ENCODE measurements around the gene THEMIS.

GRCh38 chr6:127842562-127842961 is 58.3 kb downstream of the THEMIS start:
- TF ChIP-seq YY1 (IDR thresholded peaks at IDR 0.05; ENCODE audit: insufficient read depth, insufficient read length) (no peak), ZNF274 (IDR thresholded peaks at IDR 0.05; ENCODE audit: low read depth, low read length) (no peak)
